Measurements from ENCODE around the gene GSC2.

- TF ChIP-seq POLR2AphosphoS5 (IDR thresholded peaks at IDR 0.05; ENCODE audit: borderline replicate concordance, low read depth, low read length), result no peak
- TF ChIP-seq EZH2 (IDR thresholded peaks at IDR 0.05), result no peak
These were observed 31.8 kb upstream of the GSC2 start for GRCh38 chr22:19181786-19182471.
